Measurements from ENCODE around the gene SALL2. TPM values are rescaled to one million over a fixed set of nuclear protein-coding genes. Genes with fewer than 3 reads are reported as not detected.

The SALL2 gene
- total RNA-seq, 1 experiment from 2014 or later = 0.47 TPM

DNA sequence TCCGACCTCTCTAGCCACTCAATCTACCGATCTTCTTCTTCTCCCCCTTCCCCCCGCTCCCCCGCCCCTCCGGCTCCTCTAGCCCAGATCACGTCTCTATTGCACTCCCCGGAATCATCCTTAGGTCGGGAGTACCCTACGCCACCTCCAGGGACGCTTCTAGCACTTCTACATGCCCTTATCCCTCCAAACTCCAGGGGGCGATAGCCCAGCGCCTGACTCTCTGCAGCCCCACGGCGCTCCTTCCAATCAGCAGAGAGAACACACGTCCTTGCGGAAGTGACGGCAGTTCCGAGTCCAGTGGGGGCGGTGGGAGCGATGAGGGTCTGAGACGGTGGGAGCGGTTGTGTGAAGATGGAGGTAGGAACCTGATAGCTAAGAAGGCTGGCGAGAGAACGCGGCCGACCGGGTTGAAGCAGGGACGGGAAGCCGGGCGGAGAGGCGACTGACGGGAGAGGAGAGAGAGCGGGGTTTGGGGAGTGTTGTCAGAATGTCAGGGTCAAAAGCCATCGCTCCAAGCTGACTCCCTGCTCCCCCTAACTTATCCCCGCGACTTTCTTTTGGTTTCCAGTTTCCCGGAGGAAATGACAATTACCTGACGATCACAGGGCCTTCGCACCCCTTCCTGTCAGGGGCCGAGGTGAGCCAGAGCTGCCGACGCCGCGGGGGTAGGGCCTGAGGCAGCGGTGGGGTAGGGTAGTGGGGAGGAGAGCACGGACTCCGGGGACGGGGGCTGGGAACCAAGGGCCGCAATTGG lies 49.0 kb downstream of the SALL2 start, which contains the start of the genes RAB2B and TOX4 (continued):
- TF ChIP-seq TCF7L2 (IDR thresholded peaks at IDR 0.05; ENCODE audit: borderline replicate concordance, extremely low read depth, insufficient read depth, insufficient read length) = no peak
- TF ChIP-seq EZH2 (IDR thresholded peaks at IDR 0.05) = no peak
- TF ChIP-seq ZFX (IDR thresholded peaks at IDR 0.05) = peak; percentile 18; the same call in 1 of the 2 replicates
- no peak for TF ChIP-seq ATF3 (IDR thresholded peaks at IDR 0.05)

DNA sequence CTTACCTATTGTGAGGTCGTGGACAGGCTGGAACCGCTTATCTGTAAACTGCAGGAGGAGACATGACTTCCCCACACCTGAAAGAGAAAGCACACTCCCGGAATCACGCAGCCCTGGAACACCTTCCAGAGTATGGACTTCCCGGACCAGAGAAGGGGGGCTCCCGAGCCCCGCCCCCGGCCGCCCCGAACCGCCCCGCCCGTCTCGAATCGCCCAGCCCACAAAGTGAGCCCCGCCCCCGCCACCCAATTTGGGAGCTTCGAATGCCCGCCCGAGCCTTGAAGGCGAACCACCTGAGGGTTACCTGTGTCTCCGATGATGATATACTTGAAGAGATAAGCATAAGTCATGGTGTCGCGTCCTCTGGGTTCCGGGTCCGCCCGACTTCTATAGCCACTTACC lies 49.6 kb downstream of the SALL2 start:
- Histone ChIP-seq H3K9me2 (ENCODE audit: insufficient read depth) (no peaks in the 10 kb centered on the region), H3K9me3 (ENCODE audit: control insufficient read depth in 1 of 2, insufficient read depth in 1 of 2, low read depth in 1 of 2, low read length in 2 of 2) (no peaks in the 10 kb centered on the region), H3K79me2 (ENCODE audit: insufficient read depth, low read length) (peaks cover 43% of the 10 kb centered on the region), H3K4me2 (ENCODE audit: low read length) (peak overlapping the region; percentile 78), H4K20me1 (ENCODE audit: insufficient read depth) (no peaks in the 10 kb centered on the region), H2AFZ (ENCODE audit: low read depth, low read length, poor library complexity, severe bottlenecking) (peak overlapping the region; percentile 81), H3K9ac (ENCODE audit: low read length) (peak overlapping the region; percentile 79), H3K4me3 (replicated peaks in 1 of 2; ENCODE audit: low read depth in 1 of 2, low read length in 2 of 2) (peak overlapping the region; percentile 97 to 99), H3K4me1 (ENCODE audit: control insufficient read depth in 1 of 2, insufficient read depth in 2 of 2, low read length in 2 of 2) (peaks cover 8 to 14% of the 10 kb centered on the region in 2 experiments), H3K27me3 (ENCODE audit: insufficient read depth, low read length) (no peaks in the 10 kb centered on the region), H3K27ac (ENCODE audit: low read depth, low read length) (peak overlapping the region; percentile 46), H3K36me3 (ENCODE audit: control insufficient read depth in 1 of 2, insufficient read depth in 2 of 2, low read length in 2 of 2) (peaks cover 5 to 13% of the 10 kb centered on the region in 2 experiments; a peak in 2 of 4 replicates)
- RAD21 ChIA-PET (ENCODE audit: low non-redundant PET in 1 of 2, low total read pairs in 2 of 2, uncharacterized antibody in 2 of 2, unreplicated experiment in 2 of 2) = no interaction called here
- TF ChIP-seq POLR2AphosphoS5 (IDR thresholded peaks at IDR 0.05; ENCODE audit: low read depth, low read length) (peak; percentile 62), ATF3 (IDR thresholded peaks at IDR 0.05) (no peak), ZNF274 (IDR thresholded peaks at IDR 0.05; ENCODE audit: low read depth, low read length) (no peak), SP1 (IDR thresholded peaks at IDR 0.05; ENCODE audit: low read depth) (peak; percentile 40), ZFX (IDR thresholded peaks at IDR 0.05) (no peak), EGR1 (IDR thresholded peaks at IDR 0.05; ENCODE audit: low read depth) (no peak), SIN3A (IDR thresholded peaks at IDR 0.05; ENCODE audit: low read depth) (peak; percentile 24)
- CTCF ChIA-PET = interaction anchor here (0.5 to 2.7 kb wide), 6 partner anchors 12 to 92 kb away, joined by 3 to 8 read pairs (median 4); partner anchors contain the start of genes CHD8 and SUPT16H
- POLR2A ChIA-PET = interaction anchor here (0.6 to 1.3 kb wide), 3 partner anchors 21 to 1980 kb away, joined by 3 to 9 read pairs (median 4); partner anchors contain the start of gene CHD8
- DNase-seq (ENCODE audit: low read depth, low spot score) (no peak), ATAC-seq (peak; percentile 79)
- no TSS peak for BruUV-seq (replicated peaks)
- intact Hi-C loops (cut with micrococcal nuclease) = loop anchor here (1.0 to 2.0 kb wide), 3 partner anchors 20 to 39 kb away; partner anchors contain the start of genes CHD8 and METTL3

All from HCT116 (cell line).